HG03196 (cell line): ENCODE measurements around the gene POU2F2.

Experiments
- ATAC-seq: cut with Tn5 transposase; IDR thresholded peaks from one replicate; pipeline ENCODE4 v1.9.1; 2021; ENCODE audit not compliant: unreplicated experiment

The POU2F2 gene

GRCh38 chr19:42155796-42156195 lies 23.6 kb upstream of the POU2F2 start:
- ATAC-seq = no peak

GRCh38 chr19:42154471-42155323 lies 22.5 kb upstream of the POU2F2 start:
- ATAC-seq = no peak

- no peak for ATAC-seq
Observed at GRCh38 chr19:42153672-42154433, 21.6 kb upstream of the POU2F2 start.

- no peak for ATAC-seq
Observed at GRCh38 chr19:42152910-42153671, 20.8 kb upstream of the POU2F2 start.

GRCh38 chr19:42151782-42152684 lies 19.8 kb upstream of the POU2F2 start:
- ATAC-seq = no peak

GRCh38 chr19:42150911-42151361 lies 18.7 kb upstream of the POU2F2 start:
- no peak for ATAC-seq

- ATAC-seq = no peak
Observed at GRCh38 chr19:42150364-42150763, 18.1 kb upstream of the POU2F2 start.

- ATAC-seq = no peak
Observed at GRCh38 chr19:42149447-42150202, 17.4 kb upstream of the POU2F2 start.

GRCh38 chr19:42148266-42148665 lies 16.0 kb upstream of the POU2F2 start:
- ATAC-seq = no peak

GRCh38 chr19:42143341-42144234 lies 11.3 kb upstream of the POU2F2 start:
- ATAC-seq = no peak

GRCh38 chr19:42140125-42140754 lies 8.0 kb upstream of the POU2F2 start:
- ATAC-seq = no peak

GRCh38 chr19:42134535-42135070 lies 2.4 kb upstream of the POU2F2 start:
- no peak for ATAC-seq

GRCh38 chr19:42132851-42133528 lies 744 bp upstream of the POU2F2 start:
- no peak for ATAC-seq

- ATAC-seq = no peak
Observed at GRCh38 chr19:42131149-42132029, 857 bp downstream of the POU2F2 start.

- ATAC-seq = no peak
Observed at GRCh38 chr19:42130254-42130573, 2.0 kb downstream of the POU2F2 start.
